H9 (cell line): ENCODE data around the gene FAM163B. TPM values are rescaled to one million over a fixed set of nuclear protein-coding genes. Genes with fewer than 3 reads are reported as not detected.

Experiments
- DNase-seq: peaks from one replicate; pipeline ENCODE4 v3.0.0-alpha.2; 2017
- H2AFZ ChIP-seq: one replicate; pipeline ENCODE4 v1.6.1; 2013; ENCODE audit warnings: mild to moderate bottlenecking, low read length, control low read depth, moderate library complexity
- H2AK5ac ChIP-seq: 2 replicates; pipeline ENCODE4 v1.6.1; 2013; ENCODE audit warnings: low read length, control low read depth, mixed read lengths; ENCODE audit not compliant: insufficient read length
- H2BK120ac ChIP-seq: one replicate; pipeline ENCODE4 v1.6.1; 2013; ENCODE audit warnings: low read depth, mild to moderate bottlenecking, low read length, control low read depth, inconsistent platforms; ENCODE audit not compliant: poor library complexity, severe bottlenecking
- H2BK12ac ChIP-seq: 2 replicates; pipeline ENCODE4 v1.6.1; 2013; ENCODE audit warnings: low read length, control low read depth, mixed read lengths, low read depth; ENCODE audit not compliant: insufficient read length
- H2BK15ac ChIP-seq: 2 replicates; pipeline ENCODE4 v1.6.1; 2013; ENCODE audit warnings: low read depth, low read length, control low read depth
- H2BK20ac ChIP-seq: one replicate; pipeline ENCODE4 v1.6.1; 2013; ENCODE audit warnings: low read depth, mild to moderate bottlenecking, low read length, control low read depth, inconsistent platforms; ENCODE audit not compliant: poor library complexity, severe bottlenecking
- H2BK5ac ChIP-seq: 2 replicates; pipeline ENCODE4 v1.6.1; 2013; ENCODE audit warnings: low read length, control low read depth, mixed read lengths; ENCODE audit not compliant: insufficient read length
- H3K14ac ChIP-seq: 2 replicates; pipeline ENCODE4 v1.6.1; 2013; ENCODE audit warnings: low read length, control low read depth; ENCODE audit not compliant: insufficient read depth
- H3K18ac ChIP-seq: 2 replicates; pipeline ENCODE4 v1.6.1; 2013; ENCODE audit warnings: low read depth, mild to moderate bottlenecking, mixed read lengths, low read length, control low read depth; ENCODE audit not compliant: insufficient read length
- H3K23ac ChIP-seq: 2 replicates; pipeline ENCODE4 v1.6.1; 2013; ENCODE audit warnings: low read length, control low read depth, mixed read lengths, low read depth; ENCODE audit not compliant: insufficient read length
- H3K23me2 ChIP-seq: 2 replicates; pipeline ENCODE4 v1.6.1; 2013; ENCODE audit warnings: low read depth, mild to moderate bottlenecking, mixed read lengths, low read length, control low read depth; ENCODE audit not compliant: insufficient read length, poor library complexity, severe bottlenecking
- H3K27ac ChIP-seq: 2 replicates; pipeline ENCODE4 v1.5.1; 2013; ENCODE audit warnings: low read length, control low read depth, mixed read lengths, low read depth; ENCODE audit not compliant: insufficient read length
- H3K27me3 ChIP-seq: 2 replicates; pipeline ENCODE4 v1.6.1; 2013; ENCODE audit warnings: low read length, control low read depth, inconsistent platforms; ENCODE audit not compliant: insufficient read depth
- H3K4ac ChIP-seq: 2 replicates; pipeline ENCODE4 v1.6.1; 2013; ENCODE audit warnings: low read depth, mild to moderate bottlenecking, control low read depth, inconsistent platforms, low read length, moderate library complexity
- H3K4me1 ChIP-seq: 2 replicates; pipeline ENCODE4 v1.6.1; 2013; ENCODE audit warnings: low read length, control low read depth, inconsistent platforms; ENCODE audit not compliant: insufficient read depth
- H3K4me2 ChIP-seq: 2 replicates; pipeline ENCODE4 v1.6.1; 2013; ENCODE audit warnings: low read length, control low read depth, mixed read lengths; ENCODE audit not compliant: insufficient read length, insufficient read depth
- H3K56ac ChIP-seq: 2 replicates; pipeline ENCODE4 v1.6.1; 2013; ENCODE audit warnings: low read depth, mild to moderate bottlenecking, mixed read lengths, low read length, control low read depth; ENCODE audit not compliant: insufficient read length
- H3K79me1 ChIP-seq: 2 replicates; pipeline ENCODE4 v1.6.1; 2013; ENCODE audit warnings: low read depth, mild to moderate bottlenecking, moderate library complexity, low read length, control low read depth, inconsistent platforms; ENCODE audit not compliant: insufficient read depth, poor library complexity, severe bottlenecking
- H3K79me2 ChIP-seq: 2 replicates; pipeline ENCODE4 v1.6.1; 2013; ENCODE audit warnings: low read length, control low read depth, inconsistent platforms; ENCODE audit not compliant: insufficient read depth
- H3K9ac ChIP-seq: 2 replicates; pipeline ENCODE4 v1.6.1; 2013; ENCODE audit warnings: low read length, control low read depth, mixed read lengths; ENCODE audit not compliant: insufficient read length; ENCODE audit errors: extremely low read depth
- H3K9me3 ChIP-seq: one replicate; pipeline ENCODE4 v1.6.1; 2013; ENCODE audit warnings: low read depth, low read length, inconsistent platforms; ENCODE audit not compliant: control insufficient read depth
- H3T11ph ChIP-seq: one replicate; pipeline ENCODE4 v1.6.1; 2013; ENCODE audit warnings: mild to moderate bottlenecking, low read length, control low read depth, inconsistent platforms
- H4K20me1 ChIP-seq: one replicate; pipeline ENCODE4 v1.6.1; 2013; ENCODE audit not compliant: control insufficient read depth, insufficient read length, insufficient read depth
- H4K5ac ChIP-seq: 2 replicates; pipeline ENCODE4 v1.6.1; 2013; ENCODE audit warnings: low read depth, mild to moderate bottlenecking, mixed read lengths, low read length, control low read depth; ENCODE audit not compliant: insufficient read length
- H4K8ac ChIP-seq: replicated peaks from 2 replicates; pipeline ENCODE4 v1.6.1; 2013; ENCODE audit warnings: low read length, control low read depth, mixed read lengths, low read depth; ENCODE audit not compliant: insufficient read length
- H4K91ac ChIP-seq: 2 replicates; pipeline ENCODE4 v1.6.1; 2013; ENCODE audit warnings: low read depth, mild to moderate bottlenecking, moderate library complexity, mixed read lengths, low read length, control low read depth; ENCODE audit not compliant: insufficient read length
- H3K27ac Mint-ChIP-seq, 3 experiments: 2 replicates in 2 of 3; 3 replicates in 1 of 3; pipeline ENCODE4 v1.8.0; 2020 to 2021; ENCODE audit warnings: mixed read lengths in 3 of 3, mild to moderate bottlenecking in 1 of 3, moderate library complexity in 1 of 3
- H3K27me3 Mint-ChIP-seq: 2 replicates; pipeline ENCODE4 v1.8.0; 2021; ENCODE audit warnings: low read depth, mild to moderate bottlenecking, moderate library complexity, mixed read lengths
- H3K36me3 Mint-ChIP-seq, 3 experiments: 2 replicates in 2 of 3; 3 replicates in 1 of 3; pipeline ENCODE4 v1.8.0; 2020 to 2021; ENCODE audit warnings: low read depth in 3 of 3, mixed read lengths in 3 of 3; ENCODE audit not compliant: insufficient read depth in 1 of 3
- H3K4me1 Mint-ChIP-seq, 2 experiments: 2 replicates each; pipeline ENCODE4 v1.8.0; 2020; ENCODE audit warnings: mixed read lengths in 2 of 2
- H3K4me3 Mint-ChIP-seq, 2 experiments: 2 replicates in 1 of 2; 3 replicates in 1 of 2; pipeline ENCODE4 v1.8.0; 2020 to 2021; ENCODE audit warnings: mild to moderate bottlenecking in 2 of 2, mixed read lengths in 2 of 2, moderate library complexity in 1 of 2
- H3K9me3 Mint-ChIP-seq, 2 experiments: 2 replicates in 1 of 2; 3 replicates in 1 of 2; pipeline ENCODE4 v1.8.0; 2020; ENCODE audit warnings: mild to moderate bottlenecking in 2 of 2, mixed read lengths in 2 of 2, moderate library complexity in 1 of 2
- WGBS: extraction: QIAGEN DNeasy Blood & Tissue Kit; methylation state at CpG from one replicate; pipeline ENCODE4 v1.1.7; 2013; ENCODE audit warnings: missing lambda C conversion rate, low lambda C conversion rate, mixed read lengths; ENCODE audit not compliant: insufficient read length; ENCODE audit errors: extremely low coverage; 5-methylcytosine and 5-hydroxymethylcytosine counted together
- total RNA-seq: library from RNA; stranded (reverse); gene quantifications from 2 replicates; pipeline ENCODE4 v1.2.1, GENCODE V29; 2021
- TF ChIP-seq, protein P1 (sequence below): fragments of 200-600 bp; sonication (generic); conservative IDR thresholded peaks from 3 replicates; pipeline ENCODE4 v1.8.0; 2021; ENCODE audit warnings: antibody characterized with exemption, mild to moderate bottlenecking

Gene FAM163B
- total RNA-seq, 1 experiment from 2014 or later = 0.39 TPM

- no peak overlapping the region for H2BK120ac ChIP-seq
- H3K27ac Mint-ChIP-seq = no peak overlapping the region
These were observed 35.0 kb upstream of the FAM163B start for GRCh38 chr9:133643978-133644760.

More at GRCh38 chr9:133643978-133644760, 35.0 kb upstream of the FAM163B start:
- Histone ChIP-seq H4K8ac (no peak overlapping the region), H3K27ac (no peak overlapping the region), H3K27me3 (no peaks in the 10 kb centered on the region), H3K23ac (no peak overlapping the region), H2BK20ac (no peak overlapping the region), H3K14ac (no peak overlapping the region), H3K18ac (no peak overlapping the region), H2BK15ac (no peak overlapping the region), H3K79me2 (no peaks in the 10 kb centered on the region), H4K5ac (no peak overlapping the region), H3T11ph (no peak overlapping the region), H3K9me3 (no peaks in the 10 kb centered on the region), H3K56ac (no peak overlapping the region), H3K4me2 (no peak overlapping the region), H3K9ac (no peak overlapping the region), H3K4ac (no peak overlapping the region), H2BK5ac (no peak overlapping the region), H2BK12ac (no peak overlapping the region), H2AFZ (no peak overlapping the region), H3K4me1 (no peaks in the 10 kb centered on the region), H3K79me1 (no peaks in the 10 kb centered on the region), H3K23me2 (no peaks in the 10 kb centered on the region), H4K20me1 (no peaks in the 10 kb centered on the region), H4K91ac (no peak overlapping the region), H2AK5ac (no peak overlapping the region)
- Mint-ChIP-seq H3K9me3 (no peaks in the 10 kb centered on the region), H3K4me1 (peaks cover 10 to 22% of the 10 kb centered on the region in 2 experiments), H3K27me3 (peaks cover 12% of the 10 kb centered on the region), H3K4me3 (no peak overlapping the region; a peak in 1 of 5 replicates), H3K36me3 (no peaks in the 10 kb centered on the region)
- TF ChIP-seq, protein P1, sequence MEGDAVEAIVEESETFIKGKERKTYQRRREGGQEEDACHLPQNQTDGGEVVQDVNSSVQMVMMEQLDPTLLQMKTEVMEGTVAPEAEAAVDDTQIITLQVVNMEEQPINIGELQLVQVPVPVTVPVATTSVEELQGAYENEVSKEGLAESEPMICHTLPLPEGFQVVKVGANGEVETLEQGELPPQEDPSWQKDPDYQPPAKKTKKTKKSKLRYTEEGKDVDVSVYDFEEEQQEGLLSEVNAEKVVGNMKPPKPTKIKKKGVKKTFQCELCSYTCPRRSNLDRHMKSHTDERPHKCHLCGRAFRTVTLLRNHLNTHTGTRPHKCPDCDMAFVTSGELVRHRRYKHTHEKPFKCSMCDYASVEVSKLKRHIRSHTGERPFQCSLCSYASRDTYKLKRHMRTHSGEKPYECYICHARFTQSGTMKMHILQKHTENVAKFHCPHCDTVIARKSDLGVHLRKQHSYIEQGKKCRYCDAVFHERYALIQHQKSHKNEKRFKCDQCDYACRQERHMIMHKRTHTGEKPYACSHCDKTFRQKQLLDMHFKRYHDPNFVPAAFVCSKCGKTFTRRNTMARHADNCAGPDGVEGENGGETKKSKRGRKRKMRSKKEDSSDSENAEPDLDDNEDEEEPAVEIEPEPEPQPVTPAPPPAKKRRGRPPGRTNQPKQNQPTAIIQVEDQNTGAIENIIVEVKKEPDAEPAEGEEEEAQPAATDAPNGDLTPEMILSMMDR = no peak
- WGBS = no CpG with 5 or more reads among the region's 23 CpGs
- DNase-seq = no peak
